CD14-positive monocyte (primary cell): ENCODE measurements around the gene DHODH. TPM values are rescaled to one million over a fixed set of nuclear protein-coding genes. Genes with fewer than 3 reads are reported as not detected.
"Not testable (repeated sequence)": the region's sequence is repeated elsewhere in the genome, so short reads cannot be mapped to it uniquely, and the experiment has no call there.

Source experiments
- DNase-seq, 3 donors: peaks; one replicate each; pipeline ENCODE4 v3.0.0-alpha.2; 2011 to 2022
- H2AFZ ChIP-seq: 2 replicates; pipeline ENCODE4 v1.6.0; 2012; ENCODE audit warnings: mild to moderate bottlenecking, low read depth, low read length, inconsistent platforms; ENCODE audit not compliant: insufficient read depth, poor library complexity, severe bottlenecking
- H3K27ac ChIP-seq, 2 donors: 1 replicate in 1 of 2; 2 replicates in 1 of 2; pipeline ENCODE4 v1.5.1; 2012 to 2013; ENCODE audit warnings: low read length in 2 of 2, control low read depth in 1 of 2, inconsistent platforms in 1 of 2, low read depth in 1 of 2, mild to moderate bottlenecking in 1 of 2
- H3K27me3 ChIP-seq, 2 donors: one replicate each; pipeline versions ENCODE4 v1.6.0 to v1.6.1; 2011 to 2013; ENCODE audit warnings: low read length in 2 of 2; ENCODE audit not compliant: control insufficient read depth in 2 of 2, insufficient read depth in 2 of 2
- H3K36me3 ChIP-seq, 2 donors: replicated peaks in 1 of 2; 1 replicate in 1 of 2; 2 replicates in 1 of 2; pipeline versions ENCODE4 v1.5.1 to v1.6.1; 2012 to 2013; ENCODE audit warnings: low read length in 2 of 2, control low read depth in 1 of 2, inconsistent platforms in 1 of 2, mild to moderate bottlenecking in 1 of 2; ENCODE audit not compliant: insufficient read depth in 2 of 2, control insufficient read depth in 1 of 2
- H3K4me1 ChIP-seq, 2 donors: 1 replicate in 1 of 2; 2 replicates in 1 of 2; pipeline versions ENCODE4 v1.5.1 to v1.6.1; 2012 to 2013; ENCODE audit warnings: low read length in 2 of 2, control low read depth in 1 of 2, inconsistent platforms in 1 of 2, mild to moderate bottlenecking in 1 of 2, moderate library complexity in 1 of 2; ENCODE audit not compliant: insufficient read depth in 2 of 2, control insufficient read depth in 1 of 2
- H3K4me2 ChIP-seq: replicated peaks from 2 replicates; pipeline ENCODE3; 2012; ENCODE audit warnings: low read length, moderate library complexity, mild to moderate bottlenecking; ENCODE audit not compliant: poor library complexity, severe bottlenecking; ENCODE audit errors: extremely low read depth
- H3K4me3 ChIP-seq, 3 experiments: fragments of 200-600 bp in 1 of 3; sonication (generic) in 1 of 3; replicated peaks in 1 of 3; 1 replicate in 2 of 3; 2 replicates in 1 of 3; pipeline ENCODE4 v1.5.1; 2011 to 2013; ENCODE audit warnings: low read length in 3 of 3, mild to moderate bottlenecking in 3 of 3, control low read depth in 2 of 3, low read depth in 2 of 3, inconsistent platforms in 1 of 3, moderate library complexity in 1 of 3
- H3K79me2 ChIP-seq: 2 replicates; pipeline ENCODE4 v1.6.0; 2012; ENCODE audit warnings: mild to moderate bottlenecking, control low read depth, inconsistent platforms, low read length, moderate library complexity; ENCODE audit not compliant: insufficient read depth
- H3K9ac ChIP-seq: 2 replicates; pipeline ENCODE4 v1.6.0; 2017; ENCODE audit warnings: low read length, mild to moderate bottlenecking; ENCODE audit not compliant: insufficient read depth, poor library complexity, severe bottlenecking
- H3K9me3 ChIP-seq, 2 donors: replicated peaks in 1 of 2; 1 replicate in 1 of 2; 2 replicates in 1 of 2; pipeline versions ENCODE4 v1.5.1 to v1.6.1; 2012 to 2013; ENCODE audit warnings: low read length in 2 of 2, control low read depth in 1 of 2; ENCODE audit not compliant: control insufficient read depth in 1 of 2, insufficient read depth in 1 of 2
- H4K20me1 ChIP-seq: 2 replicates; pipeline ENCODE4 v1.6.0; 2012; ENCODE audit warnings: mild to moderate bottlenecking, low read length, control low read depth, moderate library complexity; ENCODE audit not compliant: insufficient read depth
- H3K27ac Mint-ChIP-seq, 7 donors: one replicate each; pipeline ENCODE4 v1.8.0; 2020; ENCODE audit warnings: mild to moderate bottlenecking in 7 of 7, mixed read lengths in 7 of 7, moderate library complexity in 6 of 7, inconsistent platforms in 2 of 7
- H3K27me3 Mint-ChIP-seq, 3 donors: one replicate each; pipeline ENCODE4 v1.8.0; 2021 to 2022; ENCODE audit warnings: low read depth in 3 of 3, mild to moderate bottlenecking in 3 of 3, mixed read lengths in 3 of 3, moderate library complexity in 3 of 3, inconsistent platforms in 1 of 3
- H3K36me3 Mint-ChIP-seq, 2 donors: one replicate each; pipeline ENCODE4 v1.8.0; 2020; ENCODE audit warnings: mixed read lengths in 2 of 2, inconsistent platforms in 1 of 2, mild to moderate bottlenecking in 1 of 2
- H3K4me1 Mint-ChIP-seq: one replicate; pipeline ENCODE4 v1.8.0; 2020; ENCODE audit warnings: mild to moderate bottlenecking, mixed read lengths
- H3K4me3 Mint-ChIP-seq, 2 donors: one replicate each; pipeline ENCODE4 v1.8.0; 2020; ENCODE audit warnings: mild to moderate bottlenecking in 2 of 2, mixed read lengths in 2 of 2, moderate library complexity in 1 of 2
- H3K9me3 Mint-ChIP-seq, 7 donors: one replicate each; pipeline ENCODE4 v1.8.0; 2020 to 2022; ENCODE audit warnings: mixed read lengths in 7 of 7, mild to moderate bottlenecking in 6 of 7, moderate library complexity in 6 of 7, inconsistent platforms in 2 of 7
- CTCF ChIP-seq: fragments of 200-600 bp; IDR thresholded peaks from one replicate; pipeline ENCODE4 v1.8.0; 2022; ENCODE audit warnings: antibody characterized with exemption, mild to moderate bottlenecking
- WGBS: methylation state at CpG from one replicate; pipeline ENCODE4 v1.1.5; 2013; ENCODE audit warnings: missing lambda C conversion rate; ENCODE audit not compliant: insufficient coverage; 5-methylcytosine and 5-hydroxymethylcytosine counted together
- intact Hi-C, 2 donors: fragments of 100-400 bp; cut with micrococcal nuclease; formaldehyde crosslinking; loops; one replicate each; pipeline versions ENCODE4 v1.15.0 to v1.15.1; 2023
- polyA plus RNA-seq, 3 donors: library from polyadenylated mRNA; depleted of rRNA in 1 of 3; unstranded in 2 of 3; stranded (reverse) in 1 of 3; fragments of 300-500 nt in 2 of 3; fragments of >200 nt in 1 of 3; fragmentation: Illumina TruSeq in 2 of 3; gene quantifications; 1 replicate in 2 of 3; 2 replicates in 1 of 3; pipeline ENCODE4 v1.2.3, GENCODE V29; 2012 to 2021

DHODH gene
- polyA plus RNA-seq, 3 donors: 2.2 to 3.8 (median 2.4) TPM

DNA sequence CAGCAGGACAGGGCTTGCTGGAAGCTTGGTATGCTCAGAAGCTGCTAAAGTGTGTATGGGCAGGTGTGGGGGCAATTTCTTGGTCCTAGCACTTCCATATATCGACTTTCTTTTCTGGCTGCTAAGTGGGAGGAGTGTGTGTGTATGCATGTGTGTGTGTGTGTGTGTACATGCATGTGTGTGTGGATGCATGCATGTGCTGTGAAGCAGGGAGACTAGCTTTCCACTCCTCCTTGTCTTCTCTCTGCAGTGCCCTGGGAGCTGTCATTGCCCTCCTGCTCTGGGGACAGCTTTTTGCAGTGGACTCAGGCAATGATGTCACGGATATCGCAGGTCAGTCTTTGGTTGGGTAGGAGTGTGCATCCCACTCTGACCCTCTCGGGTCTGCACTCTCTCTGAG, 47.4 kb downstream of the DHODH start:
- Mint-ChIP-seq H3K9me3 (peaks cover 0 to 4% (median 0%) of the 10 kb centered on the region in 7 donors), H3K27me3 (peaks cover 0 to 2% (median 0%) of the 10 kb centered on the region in 3 donors), H3K27ac (no peak overlapping the region), H3K4me1 (peaks cover 58% of the 10 kb centered on the region), H3K36me3 (peaks cover 17% of the 10 kb centered on the region in 2 donors), H3K4me3 (peak overlapping the region in 1 of 2 donors; percentile 46)
- intact Hi-C loops: no loop called here
- no peak for TF ChIP-seq CTCF
- H3K36me3 ChIP-seq: peaks cover 9 to 12% of the 10 kb centered on the region in 2 donors
- H3K9me3 ChIP-seq: no peaks in the 10 kb centered on the region
- H3K27ac ChIP-seq: peak overlapping the region in 1 of 2 donors; percentile 14
- peak overlapping the region in 1 of 3 experiments; percentile 19 for H3K4me3 ChIP-seq
- peaks cover 46 to 53% of the 10 kb centered on the region in 2 donors for H3K4me1 ChIP-seq
- H2AFZ ChIP-seq: no peak overlapping the region
- DNase-seq: no peak
- H4K20me1 ChIP-seq: no peaks in the 10 kb centered on the region
- H3K4me2 ChIP-seq: no peak overlapping the region
- H3K79me2 ChIP-seq: no peaks in the 10 kb centered on the region
- no peaks in the 10 kb centered on the region for H3K27me3 ChIP-seq
- no peak overlapping the region for H3K9ac ChIP-seq
- 100% methylated on average over 3 of the region's 4 CpGs for WGBS

- H3K9ac ChIP-seq, H3K27ac ChIP-seq, DNase-seq, H3K9me3 ChIP-seq, H3K9me3 Mint-ChIP-seq, H4K20me1 ChIP-seq, H3K27me3 ChIP-seq, H2AFZ ChIP-seq, intact Hi-C loops, H3K4me3 ChIP-seq, H3K27me3 Mint-ChIP-seq, H3K4me3 Mint-ChIP-seq, H3K4me2 ChIP-seq, H3K79me2 ChIP-seq: not testable (repeated sequence)
- WGBS: no CpG with 5 or more reads among the region's 6 CpGs
- peak overlapping the region in 1 of 7 donors; percentile 40 for H3K27ac Mint-ChIP-seq
- Histone ChIP-seq H3K4me1 (peaks cover 37 to 39% of the 10 kb centered on the region in 2 donors), H3K36me3 (peaks cover 9 to 13% of the 10 kb centered on the region in 2 donors)
- H3K4me1 Mint-ChIP-seq: peaks cover 48% of the 10 kb centered on the region
- peaks cover 19 to 20% of the 10 kb centered on the region in 2 donors for H3K36me3 Mint-ChIP-seq
Measured at GRCh38 chr16:72057313-72057712, 48.8 kb downstream of the DHODH start.

- H3K9me3 ChIP-seq, H3K79me2 ChIP-seq, H3K9ac ChIP-seq, H3K27ac ChIP-seq, DNase-seq, H3K4me2 ChIP-seq, H3K4me3 Mint-ChIP-seq, H3K27me3 ChIP-seq, H3K9me3 Mint-ChIP-seq, H4K20me1 ChIP-seq, H3K27me3 Mint-ChIP-seq, intact Hi-C loops, H3K4me3 ChIP-seq, H2AFZ ChIP-seq: not testable (repeated sequence)
- H3K27ac Mint-ChIP-seq: peak overlapping the region in 1 of 7 donors; percentile 10
- Histone ChIP-seq H3K4me1 (peaks cover 20 to 22% of the 10 kb centered on the region in 2 donors), H3K36me3 (peaks cover 9 to 13% of the 10 kb centered on the region in 2 donors)
- H3K4me1 Mint-ChIP-seq: peaks cover 36% of the 10 kb centered on the region
- peaks cover 19 to 20% of the 10 kb centered on the region in 2 donors for H3K36me3 Mint-ChIP-seq
- 80% methylated on average over 2 of the region's 7 CpGs for WGBS
Measured at GRCh38 chr16:72059060-72059459, 50.5 kb downstream of the DHODH start.
